K562 (cell line): ENCODE data around the gene BFSP1. TPM values are rescaled to one million over a fixed set of nuclear protein-coding genes. Genes with fewer than 3 reads are reported as not detected.
A peak's percentile ranks its signal among the peaks of the same experiment; 100 is the strongest.

Source experiments
- ATF4 ChIP-seq: fragments of 450-650 bp; formaldehyde crosslinking; IDR thresholded peaks from 2 replicates; pipeline ENCODE4 v1.4.0; 2022; ENCODE audit warnings: mild to moderate bottlenecking, moderate library complexity
- CSDE1 ChIP-seq, 2 experiments: fragments of 450-650 bp; IDR thresholded peaks; 2 replicates each; pipeline ENCODE4 v1.6.1; 2016; ENCODE audit warnings: mild to moderate bottlenecking in 1 of 2
- FOS ChIP-seq: IDR thresholded peaks from 3 replicates; pipeline ENCODE4 v1.6.1; 2011; ENCODE audit not compliant: insufficient read length; ENCODE audit errors: extremely low read depth
- KLF1 ChIP-seq: fragments of 450-650 bp; IDR thresholded peaks from 2 replicates; pipeline ENCODE4 v1.6.1; 2016; ENCODE audit warnings: missing genetic modification characterization, missing compliant biosample characterization
- POLR2AphosphoS5 ChIP-seq: IDR thresholded peaks from 2 replicates; pipeline ENCODE4 v1.6.1; 2011; ENCODE audit warnings: mild to moderate bottlenecking, low read depth, low read length, moderate library complexity; ENCODE audit not compliant: control insufficient read depth, insufficient read depth
- POLR2H ChIP-seq: IDR thresholded peaks from 2 replicates; pipeline ENCODE4 v1.6.1; 2016; ENCODE audit warnings: missing genetic modification characterization, low read depth, mild to moderate bottlenecking, control low read depth, missing compliant biosample characterization, moderate library complexity
- TAF9B ChIP-seq: fragments of 450-650 bp; IDR thresholded peaks from 2 replicates; pipeline ENCODE4 v1.6.1; 2018; ENCODE audit warnings: mild to moderate bottlenecking; ENCODE audit not compliant: partially characterized antibody
- TSHZ1 ChIP-seq: fragments of 250-450 bp; sonication (Bioruptor Pico); IDR thresholded peaks from 2 replicates; pipeline ENCODE4 v1.4.0; 2020; ENCODE audit warnings: mild to moderate bottlenecking, moderate library complexity
- YY1 ChIP-seq, 3 experiments: IDR thresholded peaks; 2 replicates each; pipeline ENCODE4 v1.6.1; 2011; ENCODE audit warnings: low read length in 2 of 3, mild to moderate bottlenecking in 2 of 3, moderate library complexity in 2 of 3, borderline replicate concordance in 1 of 3, control low read depth in 1 of 3, low read depth in 1 of 3; ENCODE audit not compliant: insufficient read depth in 3 of 3, insufficient replicate concordance in 2 of 3, control insufficient read depth in 1 of 3, insufficient read length in 1 of 3; ENCODE audit errors: extremely low read depth in 1 of 3
- ZFP1 ChIP-seq: fragments of 450-650 bp; formaldehyde crosslinking; IDR thresholded peaks from 2 replicates; pipeline ENCODE4 v1.4.0; 2020; ENCODE audit warnings: mild to moderate bottlenecking, mixed read lengths
- ZFP30 ChIP-seq: fragments of 250-450 bp; sonication (Bioruptor Pico); IDR thresholded peaks from 2 replicates; pipeline ENCODE4 v1.8.0; 2022; ENCODE audit warnings: moderate library complexity, mild to moderate bottlenecking, inconsistent platforms, borderline replicate concordance
- ZNF79 ChIP-seq: fragments of 250-450 bp; sonication (Bioruptor Pico); IDR thresholded peaks from 2 replicates; pipeline ENCODE4 v1.4.0; 2020; ENCODE audit warnings: low read depth, mild to moderate bottlenecking, moderate library complexity
- polyA plus RNA-seq, 8 experiments: library from polyadenylated mRNA; depleted of rRNA in 4 of 8; stranded (reverse) in 5 of 8; unstranded in 3 of 8; fragments of >200 nt; fragmentation: Nextera tagmentation in 2 of 8; fragmentation: Illumina TruSeq in 1 of 8; extraction: Ambion mirVana in 2 of 8; extraction: Trizol in 1 of 8; gene quantifications; 2 replicates each; pipeline versions ENCODE4 v1.2.1 to v1.2.3, GENCODE V29; 2011 to 2014; ENCODE audit warnings: inconsistent platforms in 1 of 8, missing spikeins in 1 of 8
- total RNA-seq, 7 experiments: library from RNA; depleted of rRNA in 6 of 7; stranded (reverse); fragments of >200 nt in 6 of 7; fragmentation: Illumina TruSeq in 2 of 7; extraction: Trizol in 2 of 7; gene quantifications; 2 replicates each; pipeline versions ENCODE4 v1.2.1 to v1.2.3, GENCODE V29; 2011 to 2021; ENCODE audit warnings: low replicate concordance in 1 of 7
- TF ChIP-seq, protein P1 (sequence below): fragments of 450-650 bp; IDR thresholded peaks from 2 replicates; pipeline ENCODE4 v1.7.0; 2016; ENCODE audit warnings: borderline replicate concordance
- TF ChIP-seq, protein P2 (sequence below): sonication (generic); formaldehyde crosslinking; IDR thresholded peaks from 2 replicates; pipeline ENCODE4 v1.8.1; 2023; ENCODE audit warnings: mild to moderate bottlenecking, missing genetic modification reagents, moderate library complexity
- TF ChIP-seq, protein P3 (sequence below): fragments of 250-450 bp; sonication (Bioruptor Pico); IDR thresholded peaks from 2 replicates; pipeline ENCODE4 v1.9.0; 2021; ENCODE audit warnings: mild to moderate bottlenecking, inconsistent platforms
- TF ChIP-seq, protein P4 (sequence below): fragments of 450-650 bp; formaldehyde crosslinking; IDR thresholded peaks from 2 replicates; pipeline ENCODE4 v1.4.0; 2020; ENCODE audit warnings: mild to moderate bottlenecking

Gene BFSP1
- total and polyA plus RNA-seq, 9 of the 15 experiments (the other 6 are each of a cell fraction or from before 2014, with no cell fraction given), result 0.09 to 0.86 (median 0.40) TPM

GRCh38 chr20:17507032-17507431 is 24.1 kb downstream of the BFSP1 start (continued):
- TF ChIP-seq FOS (no peak), POLR2AphosphoS5 (0 out of 2 replicates have a peak, but pooled peaks have one; percentile 35), TSHZ1 (no peak), TAF9B (no peak), POLR2H (tag) (no peak), YY1 (IDR thresholded peaks at IDR 0.05; ENCODE audit: borderline replicate concordance in 1 of 3, control insufficient read depth in 1 of 3, extremely low read depth in 1 of 3, insufficient read depth in 3 of 3, insufficient read length in 1 of 3, insufficient replicate concordance in 2 of 3, low read depth in 1 of 3, low read length in 2 of 3) (no peak), ZFP30 (CRISPR knock-in tag) (no peak), ATF4 (CRISPR knock-in tag) (no peak), CSDE1 (IDR thresholded peaks at IDR 0.05) (no peak), ZNF79 (CRISPR knock-in tag) (no peak), ZFP1 (no peak), KLF1 (tag) (no peak)
- TF ChIP-seq, protein P1, sequence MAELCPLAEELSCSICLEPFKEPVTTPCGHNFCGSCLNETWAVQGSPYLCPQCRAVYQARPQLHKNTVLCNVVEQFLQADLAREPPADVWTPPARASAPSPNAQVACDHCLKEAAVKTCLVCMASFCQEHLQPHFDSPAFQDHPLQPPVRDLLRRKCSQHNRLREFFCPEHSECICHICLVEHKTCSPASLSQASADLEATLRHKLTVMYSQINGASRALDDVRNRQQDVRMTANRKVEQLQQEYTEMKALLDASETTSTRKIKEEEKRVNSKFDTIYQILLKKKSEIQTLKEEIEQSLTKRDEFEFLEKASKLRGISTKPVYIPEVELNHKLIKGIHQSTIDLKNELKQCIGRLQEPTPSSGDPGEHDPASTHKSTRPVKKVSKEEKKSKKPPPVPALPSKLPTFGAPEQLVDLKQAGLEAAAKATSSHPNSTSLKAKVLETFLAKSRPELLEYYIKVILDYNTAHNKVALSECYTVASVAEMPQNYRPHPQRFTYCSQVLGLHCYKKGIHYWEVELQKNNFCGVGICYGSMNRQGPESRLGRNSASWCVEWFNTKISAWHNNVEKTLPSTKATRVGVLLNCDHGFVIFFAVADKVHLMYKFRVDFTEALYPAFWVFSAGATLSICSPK, result no peak
- TF ChIP-seq, protein P2, sequence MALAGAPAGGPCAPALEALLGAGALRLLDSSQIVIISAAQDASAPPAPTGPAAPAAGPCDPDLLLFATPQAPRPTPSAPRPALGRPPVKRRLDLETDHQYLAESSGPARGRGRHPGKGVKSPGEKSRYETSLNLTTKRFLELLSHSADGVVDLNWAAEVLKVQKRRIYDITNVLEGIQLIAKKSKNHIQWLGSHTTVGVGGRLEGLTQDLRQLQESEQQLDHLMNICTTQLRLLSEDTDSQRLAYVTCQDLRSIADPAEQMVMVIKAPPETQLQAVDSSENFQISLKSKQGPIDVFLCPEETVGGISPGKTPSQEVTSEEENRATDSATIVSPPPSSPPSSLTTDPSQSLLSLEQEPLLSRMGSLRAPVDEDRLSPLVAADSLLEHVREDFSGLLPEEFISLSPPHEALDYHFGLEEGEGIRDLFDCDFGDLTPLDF (CRISPR knock-in tag), result no peak
- TF ChIP-seq, protein P3, sequence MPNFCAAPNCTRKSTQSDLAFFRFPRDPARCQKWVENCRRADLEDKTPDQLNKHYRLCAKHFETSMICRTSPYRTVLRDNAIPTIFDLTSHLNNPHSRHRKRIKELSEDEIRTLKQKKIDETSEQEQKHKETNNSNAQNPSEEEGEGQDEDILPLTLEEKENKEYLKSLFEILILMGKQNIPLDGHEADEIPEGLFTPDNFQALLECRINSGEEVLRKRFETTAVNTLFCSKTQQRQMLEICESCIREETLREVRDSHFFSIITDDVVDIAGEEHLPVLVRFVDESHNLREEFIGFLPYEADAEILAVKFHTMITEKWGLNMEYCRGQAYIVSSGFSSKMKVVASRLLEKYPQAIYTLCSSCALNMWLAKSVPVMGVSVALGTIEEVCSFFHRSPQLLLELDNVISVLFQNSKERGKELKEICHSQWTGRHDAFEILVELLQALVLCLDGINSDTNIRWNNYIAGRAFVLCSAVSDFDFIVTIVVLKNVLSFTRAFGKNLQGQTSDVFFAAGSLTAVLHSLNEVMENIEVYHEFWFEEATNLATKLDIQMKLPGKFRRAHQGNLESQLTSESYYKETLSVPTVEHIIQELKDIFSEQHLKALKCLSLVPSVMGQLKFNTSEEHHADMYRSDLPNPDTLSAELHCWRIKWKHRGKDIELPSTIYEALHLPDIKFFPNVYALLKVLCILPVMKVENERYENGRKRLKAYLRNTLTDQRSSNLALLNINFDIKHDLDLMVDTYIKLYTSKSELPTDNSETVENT, result no peak
- TF ChIP-seq, protein P4, sequence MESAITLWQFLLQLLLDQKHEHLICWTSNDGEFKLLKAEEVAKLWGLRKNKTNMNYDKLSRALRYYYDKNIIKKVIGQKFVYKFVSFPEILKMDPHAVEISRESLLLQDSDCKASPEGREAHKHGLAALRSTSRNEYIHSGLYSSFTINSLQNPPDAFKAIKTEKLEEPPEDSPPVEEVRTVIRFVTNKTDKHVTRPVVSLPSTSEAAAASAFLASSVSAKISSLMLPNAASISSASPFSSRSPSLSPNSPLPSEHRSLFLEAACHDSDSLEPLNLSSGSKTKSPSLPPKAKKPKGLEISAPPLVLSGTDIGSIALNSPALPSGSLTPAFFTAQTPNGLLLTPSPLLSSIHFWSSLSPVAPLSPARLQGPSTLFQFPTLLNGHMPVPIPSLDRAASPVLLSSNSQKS (CRISPR knock-in tag), result no peak
